DND-41 (cell line): ENCODE data around the gene SNRNP200.

Source experiments
- ATAC-seq: fragments of 200-7000 bp; cut with Tn5 transposase; 3 replicates; pipeline ENCODE4 v1.9.1; 2021; ENCODE audit warnings: low read depth; ENCODE audit not compliant: insufficient read depth
- DNase-seq: peaks from one replicate; pipeline ENCODE4 v3.0.0-alpha.2; 2020
- H2AFZ ChIP-seq: 2 replicates; pipeline ENCODE4 v1.6.0; 2012; ENCODE audit warnings: low read depth, low read length
- H3K27ac ChIP-seq: 2 replicates; pipeline ENCODE4 v1.5.1; 2012; ENCODE audit warnings: low read length, inconsistent platforms
- H3K27me3 ChIP-seq: fragments of 200-600 bp; sonication (generic); 2 replicates; pipeline ENCODE4 v1.6.0; 2012; ENCODE audit warnings: low read length, mild to moderate bottlenecking, inconsistent platforms; ENCODE audit not compliant: insufficient read depth, poor library complexity
- H3K36me3 ChIP-seq: 2 replicates; pipeline ENCODE4 v1.5.1; 2012; ENCODE audit warnings: low read length, inconsistent platforms; ENCODE audit not compliant: insufficient read depth
- H3K4me1 ChIP-seq: 2 replicates; pipeline ENCODE4 v1.5.1; 2012; ENCODE audit warnings: mild to moderate bottlenecking, low read length; ENCODE audit not compliant: insufficient read depth
- H3K4me2 ChIP-seq: 2 replicates; pipeline ENCODE4 v1.6.0; 2012; ENCODE audit warnings: mild to moderate bottlenecking, moderate library complexity, low read length, inconsistent platforms; ENCODE audit not compliant: insufficient read depth
- H3K4me3 ChIP-seq, 2 experiments: fragments of 200-600 bp in 1 of 2; shearing (Covaris generic) in 1 of 2; 2 replicates each; pipeline ENCODE4 v1.5.1; 2012 to 2016; ENCODE audit warnings: inconsistent platforms in 2 of 2, low read length in 2 of 2, mild to moderate bottlenecking in 2 of 2, low read depth in 1 of 2, moderate library complexity in 1 of 2
- H3K79me2 ChIP-seq: 2 replicates; pipeline ENCODE4 v1.6.0; 2012; ENCODE audit warnings: low read length, inconsistent platforms; ENCODE audit not compliant: insufficient read depth
- H3K9ac ChIP-seq: 2 replicates; pipeline ENCODE4 v1.6.0; 2012; ENCODE audit warnings: low read depth, mild to moderate bottlenecking, inconsistent platforms, low read length, moderate library complexity
- H3K9me3 ChIP-seq: 2 replicates; pipeline ENCODE4 v1.5.1; 2012; ENCODE audit warnings: low read length, moderate library complexity, mild to moderate bottlenecking, inconsistent platforms; ENCODE audit not compliant: insufficient read depth, severe bottlenecking
- H4K20me1 ChIP-seq: 2 replicates; pipeline ENCODE4 v1.6.0; 2012; ENCODE audit warnings: low read length; ENCODE audit not compliant: insufficient read depth
- CTCF ChIP-seq: IDR thresholded peaks from 2 replicates; pipeline ENCODE4 v1.5.1; 2012; ENCODE audit warnings: borderline replicate concordance, low read length, moderate library complexity, mild to moderate bottlenecking; ENCODE audit not compliant: poor library complexity, severe bottlenecking; ENCODE audit errors: extremely low read depth
- EZH2 ChIP-seq: IDR thresholded peaks from 3 replicates; pipeline ENCODE4 v1.6.1; 2012; ENCODE audit warnings: borderline replicate concordance, low read depth, mild to moderate bottlenecking, moderate library complexity, low read length, inconsistent platforms; ENCODE audit not compliant: severe bottlenecking

The SNRNP200 gene

DNA sequence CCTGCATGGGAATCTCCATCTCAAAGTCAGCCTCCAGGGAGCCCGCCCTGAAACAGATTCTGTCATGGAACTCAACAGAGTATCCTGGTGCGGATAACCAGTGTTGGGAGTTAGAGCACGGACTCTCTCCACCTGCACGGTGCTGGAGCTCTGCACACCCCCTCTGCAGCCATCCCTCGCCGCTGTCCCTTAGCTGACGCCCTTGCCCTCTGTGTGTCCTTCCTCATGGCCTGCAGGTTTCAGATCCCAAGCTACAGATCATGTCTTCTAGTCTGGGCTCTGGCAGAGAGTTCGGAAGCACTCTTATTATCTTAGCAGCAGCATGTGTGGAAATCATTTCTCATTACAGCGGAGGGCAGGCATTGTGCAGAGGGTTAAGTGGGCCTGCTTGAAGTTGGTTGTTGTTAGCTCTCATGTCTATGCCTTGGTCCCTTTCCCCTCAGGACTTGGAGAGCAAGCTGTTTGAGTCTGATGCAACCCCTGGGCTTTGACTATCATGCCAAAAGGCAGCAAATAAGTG is 65.5 kb downstream of the SNRNP200 start:
- no peaks in the 10 kb centered on the region for H3K27me3 ChIP-seq
- H3K9me3 ChIP-seq, result no peaks in the 10 kb centered on the region
- H3K4me2 ChIP-seq, result no peak overlapping the region
- DNase-seq, result no peak
- no peaks in the 10 kb centered on the region for H3K79me2 ChIP-seq
- H3K27ac ChIP-seq, result no peak overlapping the region
- no peak for ATAC-seq
- H4K20me1 ChIP-seq, result no peaks in the 10 kb centered on the region
- no peak overlapping the region for H3K4me3 ChIP-seq
- H3K36me3 ChIP-seq, result peaks cover 8% of the 10 kb centered on the region; the same call in 1 of the 2 replicates
- no peaks in the 10 kb centered on the region for H3K4me1 ChIP-seq
- H3K9ac ChIP-seq, result no peak overlapping the region
- TF ChIP-seq EZH2, result no peak
- no peak for TF ChIP-seq CTCF
- H2AFZ ChIP-seq, result no peak overlapping the region

GRCh38 chr2:96239091-96239490 is 66.3 kb downstream of the SNRNP200 start:
- Histone ChIP-seq H3K27ac (no peak overlapping the region), H3K4me2 (no peak overlapping the region), H3K9me3 (no peaks in the 10 kb centered on the region), H2AFZ (no peak overlapping the region), H3K4me3 (no peak overlapping the region), H3K36me3 (peaks cover 8% of the 10 kb centered on the region; the same call in 1 of the 2 replicates), H4K20me1 (no peaks in the 10 kb centered on the region), H3K79me2 (no peaks in the 10 kb centered on the region), H3K27me3 (no peaks in the 10 kb centered on the region), H3K9ac (no peak overlapping the region), H3K4me1 (no peaks in the 10 kb centered on the region)
- no peak for DNase-seq
- ATAC-seq, result no peak
- TF ChIP-seq EZH2, result no peak
- no peak for TF ChIP-seq CTCF

DNA sequence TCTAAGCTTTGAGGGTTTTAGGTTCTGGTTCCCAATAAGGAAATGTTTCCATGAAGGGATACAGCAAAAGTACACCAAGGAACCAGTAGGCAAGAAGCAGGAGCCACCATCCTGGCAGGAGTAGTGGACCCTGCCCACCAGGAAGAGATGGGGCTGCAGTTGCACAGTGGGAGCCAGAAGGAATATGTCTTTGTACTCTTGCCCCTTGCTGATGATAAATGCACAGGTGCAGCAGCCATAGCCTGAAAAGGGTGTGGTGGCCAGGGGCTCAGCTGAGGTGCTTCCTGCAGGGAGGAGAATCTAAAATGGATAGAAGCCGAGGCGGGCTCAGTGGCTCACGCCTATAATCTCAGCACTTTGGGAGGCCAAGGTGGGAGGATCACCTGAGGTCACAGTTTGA is 67.1 kb downstream of the SNRNP200 start:
- H3K79me2 ChIP-seq, result no peaks in the 10 kb centered on the region
- H3K4me3 ChIP-seq, result no peak overlapping the region
- ATAC-seq, result no peak
- no peak overlapping the region for H3K9ac ChIP-seq
- no peaks in the 10 kb centered on the region for H3K27me3 ChIP-seq
- no peaks in the 10 kb centered on the region for H3K4me1 ChIP-seq
- H2AFZ ChIP-seq, result no peak overlapping the region
- H3K36me3 ChIP-seq, result peaks cover 8% of the 10 kb centered on the region; the same call in 1 of the 2 replicates
- TF ChIP-seq CTCF, result no peak
- no peak for TF ChIP-seq EZH2
- H3K4me2 ChIP-seq, result no peak overlapping the region
- H4K20me1 ChIP-seq, result no peaks in the 10 kb centered on the region
- H3K9me3 ChIP-seq, result no peaks in the 10 kb centered on the region
- no peak overlapping the region for H3K27ac ChIP-seq
- no peak for DNase-seq

- Histone ChIP-seq H4K20me1 (no peaks in the 10 kb centered on the region), H3K9me3 (no peaks in the 10 kb centered on the region), H3K4me3 (no peak overlapping the region), H3K27ac (no peak overlapping the region), H3K9ac (no peak overlapping the region), H3K79me2 (no peaks in the 10 kb centered on the region), H3K4me1 (no peaks in the 10 kb centered on the region), H3K4me2 (no peak overlapping the region), H3K27me3 (no peaks in the 10 kb centered on the region), H2AFZ (no peak overlapping the region), H3K36me3 (peaks cover 8% of the 10 kb centered on the region; the same call in 1 of the 2 replicates)
- TF ChIP-seq EZH2 (no peak), CTCF (no peak)
- no peak for ATAC-seq
- no peak for DNase-seq
Measured at GRCh38 chr2:96236882-96237281, 68.5 kb downstream of the SNRNP200 start.
